ENCODE results near the gene GMEB2.
"Not testable (repeated sequence)": the region's sequence is repeated elsewhere in the genome, so short reads cannot be mapped to it uniquely, and the experiment has no call there.

GRCh38 chr20:63631426-63631825, 4.5 kb upstream of the GMEB2 start:
- TF ChIP-seq, protein P1, sequence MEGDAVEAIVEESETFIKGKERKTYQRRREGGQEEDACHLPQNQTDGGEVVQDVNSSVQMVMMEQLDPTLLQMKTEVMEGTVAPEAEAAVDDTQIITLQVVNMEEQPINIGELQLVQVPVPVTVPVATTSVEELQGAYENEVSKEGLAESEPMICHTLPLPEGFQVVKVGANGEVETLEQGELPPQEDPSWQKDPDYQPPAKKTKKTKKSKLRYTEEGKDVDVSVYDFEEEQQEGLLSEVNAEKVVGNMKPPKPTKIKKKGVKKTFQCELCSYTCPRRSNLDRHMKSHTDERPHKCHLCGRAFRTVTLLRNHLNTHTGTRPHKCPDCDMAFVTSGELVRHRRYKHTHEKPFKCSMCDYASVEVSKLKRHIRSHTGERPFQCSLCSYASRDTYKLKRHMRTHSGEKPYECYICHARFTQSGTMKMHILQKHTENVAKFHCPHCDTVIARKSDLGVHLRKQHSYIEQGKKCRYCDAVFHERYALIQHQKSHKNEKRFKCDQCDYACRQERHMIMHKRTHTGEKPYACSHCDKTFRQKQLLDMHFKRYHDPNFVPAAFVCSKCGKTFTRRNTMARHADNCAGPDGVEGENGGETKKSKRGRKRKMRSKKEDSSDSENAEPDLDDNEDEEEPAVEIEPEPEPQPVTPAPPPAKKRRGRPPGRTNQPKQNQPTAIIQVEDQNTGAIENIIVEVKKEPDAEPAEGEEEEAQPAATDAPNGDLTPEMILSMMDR (conservative IDR thresholded peaks at IDR 0.05 in 1 of 2, IDR thresholded peaks at IDR 0.05 in 1 of 2; ENCODE audit: low read depth in 1 of 2, low read length in 2 of 2) = not testable (repeated sequence)
- not testable (repeated sequence) for TF ChIP-seq EZH2 (IDR thresholded peaks at IDR 0.05; ENCODE audit: low read length, missing control alignments)
